Measurements from ENCODE around the gene TMEM272. TPM values are rescaled to one million over a fixed set of nuclear protein-coding genes. Genes with fewer than 3 reads are reported as not detected.

The TMEM272 gene
- total and polyA plus RNA-seq, 2 experiments from 2014 or later: 0.11 to 0.76 TPM

DNA sequence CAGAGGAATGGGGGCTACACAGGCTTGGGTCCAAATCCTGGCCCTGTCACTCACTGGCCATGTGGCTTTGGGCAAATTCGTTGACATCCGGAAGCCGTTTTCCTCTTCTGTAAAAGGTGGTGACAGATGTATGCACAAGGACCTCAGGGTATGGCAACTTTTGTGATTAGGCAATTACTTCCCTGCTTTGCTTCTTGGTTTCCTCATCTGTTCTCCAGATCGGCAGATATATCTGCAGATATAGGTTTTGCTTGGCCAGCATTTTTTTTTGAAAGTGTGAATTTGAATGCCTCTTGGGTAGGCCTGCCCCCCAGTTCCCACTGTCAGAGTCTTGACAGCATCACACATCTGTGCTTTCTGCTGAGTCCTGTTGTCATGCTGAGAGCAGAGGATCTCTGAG, 17.7 kb downstream of the TMEM272 start (continued):
- TF ChIP-seq, protein P1, sequence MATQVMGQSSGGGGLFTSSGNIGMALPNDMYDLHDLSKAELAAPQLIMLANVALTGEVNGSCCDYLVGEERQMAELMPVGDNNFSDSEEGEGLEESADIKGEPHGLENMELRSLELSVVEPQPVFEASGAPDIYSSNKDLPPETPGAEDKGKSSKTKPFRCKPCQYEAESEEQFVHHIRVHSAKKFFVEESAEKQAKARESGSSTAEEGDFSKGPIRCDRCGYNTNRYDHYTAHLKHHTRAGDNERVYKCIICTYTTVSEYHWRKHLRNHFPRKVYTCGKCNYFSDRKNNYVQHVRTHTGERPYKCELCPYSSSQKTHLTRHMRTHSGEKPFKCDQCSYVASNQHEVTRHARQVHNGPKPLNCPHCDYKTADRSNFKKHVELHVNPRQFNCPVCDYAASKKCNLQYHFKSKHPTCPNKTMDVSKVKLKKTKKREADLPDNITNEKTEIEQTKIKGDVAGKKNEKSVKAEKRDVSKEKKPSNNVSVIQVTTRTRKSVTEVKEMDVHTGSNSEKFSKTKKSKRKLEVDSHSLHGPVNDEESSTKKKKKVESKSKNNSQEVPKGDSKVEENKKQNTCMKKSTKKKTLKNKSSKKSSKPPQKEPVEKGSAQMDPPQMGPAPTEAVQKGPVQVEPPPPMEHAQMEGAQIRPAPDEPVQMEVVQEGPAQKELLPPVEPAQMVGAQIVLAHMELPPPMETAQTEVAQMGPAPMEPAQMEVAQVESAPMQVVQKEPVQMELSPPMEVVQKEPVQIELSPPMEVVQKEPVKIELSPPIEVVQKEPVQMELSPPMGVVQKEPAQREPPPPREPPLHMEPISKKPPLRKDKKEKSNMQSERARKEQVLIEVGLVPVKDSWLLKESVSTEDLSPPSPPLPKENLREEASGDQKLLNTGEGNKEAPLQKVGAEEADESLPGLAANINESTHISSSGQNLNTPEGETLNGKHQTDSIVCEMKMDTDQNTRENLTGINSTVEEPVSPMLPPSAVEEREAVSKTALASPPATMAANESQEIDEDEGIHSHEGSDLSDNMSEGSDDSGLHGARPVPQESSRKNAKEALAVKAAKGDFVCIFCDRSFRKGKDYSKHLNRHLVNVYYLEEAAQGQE (IDR thresholded peaks at IDR 0.05; ENCODE audit: unreplicated experiment): no peak
- no peak for TF ChIP-seq STAT1 (IDR thresholded peaks at IDR 0.05; ENCODE audit: unreplicated experiment)
- no peak for TF ChIP-seq NANOG (IDR thresholded peaks at IDR 0.05; ENCODE audit: borderline replicate concordance)
- no peak for TF ChIP-seq CREB1 (CRISPR knock-in tag; IDR thresholded peaks at IDR 0.05; ENCODE audit: low read depth)

DNA sequence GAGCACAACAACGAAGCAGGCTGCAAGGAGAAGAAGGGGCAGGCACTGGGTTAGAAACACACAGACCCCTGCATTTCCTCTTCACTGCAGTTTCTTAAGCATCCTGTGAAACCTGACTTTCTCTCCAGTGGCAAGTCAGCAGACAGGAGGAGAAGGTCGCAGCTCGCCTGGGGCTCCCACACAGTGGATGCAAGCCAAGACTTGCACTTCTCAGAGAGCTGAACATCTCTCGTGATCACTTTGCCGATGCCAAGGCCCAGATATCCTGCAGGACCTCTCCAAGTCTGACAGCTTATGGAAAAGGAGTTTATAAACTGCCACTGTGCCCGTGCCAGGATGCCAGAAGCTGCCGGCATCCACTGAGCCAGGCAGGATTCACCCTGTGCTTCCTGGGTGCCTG, 18.4 kb downstream of the TMEM272 start:
- H3K4me1 ChIP-seq (ENCODE audit: insufficient read depth): 0 out of 2 replicates have a peak, but pooled peaks cover 3% of the 10 kb centered on the region
- no peaks in the 10 kb centered on the region for H3F3A ChIP-seq (replicated peaks; ENCODE audit: low read depth)
- ATAC-seq (no peak), DNase-seq (ENCODE audit: low spot score) (no peak)
- no peaks in the 10 kb centered on the region for H3K79me2 ChIP-seq (replicated peaks; ENCODE audit: insufficient read depth)
- H2AFZ ChIP-seq: no peak overlapping the region
- Mint-ChIP-seq H3K27me3 (ENCODE audit: insufficient read depth, low read depth, poor library complexity) (no peaks in the 10 kb centered on the region), H3K4me1 (peaks cover 18% of the 10 kb centered on the region; the same call in 2 of the 3 replicates), H3K36me3 (ENCODE audit: low read depth) (no peaks in the 10 kb centered on the region), H3K9me3 (no peaks in the 10 kb centered on the region), H3K27ac (no peak overlapping the region), H3K4me3 (no peak overlapping the region)
- no peak overlapping the region for H3K4me3 ChIP-seq
- H3K27ac ChIP-seq (ENCODE audit: low read depth): no peak overlapping the region
- H3K4me2 ChIP-seq: no peak overlapping the region
- H4K20me1 ChIP-seq (replicated peaks; ENCODE audit: insufficient read depth): no peaks in the 10 kb centered on the region
- no peaks in the 10 kb centered on the region for H3K36me3 ChIP-seq (ENCODE audit: insufficient read depth)
- no peaks in the 10 kb centered on the region for H3K27me3 ChIP-seq (ENCODE audit: insufficient read depth)
- H3K9me2 ChIP-seq (ENCODE audit: insufficient read depth): no peaks in the 10 kb centered on the region
- TF ChIP-seq ZNF114 (CRISPR knock-in tag; IDR thresholded peaks at IDR 0.05) (no peak), ZNF331 (CRISPR knock-in tag; IDR thresholded peaks at IDR 0.05; ENCODE audit: low read depth) (no peak), EZH2 (IDR thresholded peaks at IDR 0.05; ENCODE audit: low read depth, unreplicated experiment) (no peak), CREB1 (CRISPR knock-in tag; IDR thresholded peaks at IDR 0.05; ENCODE audit: low read depth) (no peak), POLR2AphosphoS5 (IDR thresholded peaks at IDR 0.05; ENCODE audit: low read depth) (no peak), STAT1 (IDR thresholded peaks at IDR 0.05; ENCODE audit: unreplicated experiment) (no peak), EZH2phosphoT487 (IDR thresholded peaks at IDR 0.05; ENCODE audit: unreplicated experiment) (no peak)
- TF ChIP-seq, protein P2, sequence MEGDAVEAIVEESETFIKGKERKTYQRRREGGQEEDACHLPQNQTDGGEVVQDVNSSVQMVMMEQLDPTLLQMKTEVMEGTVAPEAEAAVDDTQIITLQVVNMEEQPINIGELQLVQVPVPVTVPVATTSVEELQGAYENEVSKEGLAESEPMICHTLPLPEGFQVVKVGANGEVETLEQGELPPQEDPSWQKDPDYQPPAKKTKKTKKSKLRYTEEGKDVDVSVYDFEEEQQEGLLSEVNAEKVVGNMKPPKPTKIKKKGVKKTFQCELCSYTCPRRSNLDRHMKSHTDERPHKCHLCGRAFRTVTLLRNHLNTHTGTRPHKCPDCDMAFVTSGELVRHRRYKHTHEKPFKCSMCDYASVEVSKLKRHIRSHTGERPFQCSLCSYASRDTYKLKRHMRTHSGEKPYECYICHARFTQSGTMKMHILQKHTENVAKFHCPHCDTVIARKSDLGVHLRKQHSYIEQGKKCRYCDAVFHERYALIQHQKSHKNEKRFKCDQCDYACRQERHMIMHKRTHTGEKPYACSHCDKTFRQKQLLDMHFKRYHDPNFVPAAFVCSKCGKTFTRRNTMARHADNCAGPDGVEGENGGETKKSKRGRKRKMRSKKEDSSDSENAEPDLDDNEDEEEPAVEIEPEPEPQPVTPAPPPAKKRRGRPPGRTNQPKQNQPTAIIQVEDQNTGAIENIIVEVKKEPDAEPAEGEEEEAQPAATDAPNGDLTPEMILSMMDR (conservative IDR thresholded peaks at IDR 0.05; ENCODE audit: low read depth in 2 of 2): no peak
- TF ChIP-seq, protein P3, sequence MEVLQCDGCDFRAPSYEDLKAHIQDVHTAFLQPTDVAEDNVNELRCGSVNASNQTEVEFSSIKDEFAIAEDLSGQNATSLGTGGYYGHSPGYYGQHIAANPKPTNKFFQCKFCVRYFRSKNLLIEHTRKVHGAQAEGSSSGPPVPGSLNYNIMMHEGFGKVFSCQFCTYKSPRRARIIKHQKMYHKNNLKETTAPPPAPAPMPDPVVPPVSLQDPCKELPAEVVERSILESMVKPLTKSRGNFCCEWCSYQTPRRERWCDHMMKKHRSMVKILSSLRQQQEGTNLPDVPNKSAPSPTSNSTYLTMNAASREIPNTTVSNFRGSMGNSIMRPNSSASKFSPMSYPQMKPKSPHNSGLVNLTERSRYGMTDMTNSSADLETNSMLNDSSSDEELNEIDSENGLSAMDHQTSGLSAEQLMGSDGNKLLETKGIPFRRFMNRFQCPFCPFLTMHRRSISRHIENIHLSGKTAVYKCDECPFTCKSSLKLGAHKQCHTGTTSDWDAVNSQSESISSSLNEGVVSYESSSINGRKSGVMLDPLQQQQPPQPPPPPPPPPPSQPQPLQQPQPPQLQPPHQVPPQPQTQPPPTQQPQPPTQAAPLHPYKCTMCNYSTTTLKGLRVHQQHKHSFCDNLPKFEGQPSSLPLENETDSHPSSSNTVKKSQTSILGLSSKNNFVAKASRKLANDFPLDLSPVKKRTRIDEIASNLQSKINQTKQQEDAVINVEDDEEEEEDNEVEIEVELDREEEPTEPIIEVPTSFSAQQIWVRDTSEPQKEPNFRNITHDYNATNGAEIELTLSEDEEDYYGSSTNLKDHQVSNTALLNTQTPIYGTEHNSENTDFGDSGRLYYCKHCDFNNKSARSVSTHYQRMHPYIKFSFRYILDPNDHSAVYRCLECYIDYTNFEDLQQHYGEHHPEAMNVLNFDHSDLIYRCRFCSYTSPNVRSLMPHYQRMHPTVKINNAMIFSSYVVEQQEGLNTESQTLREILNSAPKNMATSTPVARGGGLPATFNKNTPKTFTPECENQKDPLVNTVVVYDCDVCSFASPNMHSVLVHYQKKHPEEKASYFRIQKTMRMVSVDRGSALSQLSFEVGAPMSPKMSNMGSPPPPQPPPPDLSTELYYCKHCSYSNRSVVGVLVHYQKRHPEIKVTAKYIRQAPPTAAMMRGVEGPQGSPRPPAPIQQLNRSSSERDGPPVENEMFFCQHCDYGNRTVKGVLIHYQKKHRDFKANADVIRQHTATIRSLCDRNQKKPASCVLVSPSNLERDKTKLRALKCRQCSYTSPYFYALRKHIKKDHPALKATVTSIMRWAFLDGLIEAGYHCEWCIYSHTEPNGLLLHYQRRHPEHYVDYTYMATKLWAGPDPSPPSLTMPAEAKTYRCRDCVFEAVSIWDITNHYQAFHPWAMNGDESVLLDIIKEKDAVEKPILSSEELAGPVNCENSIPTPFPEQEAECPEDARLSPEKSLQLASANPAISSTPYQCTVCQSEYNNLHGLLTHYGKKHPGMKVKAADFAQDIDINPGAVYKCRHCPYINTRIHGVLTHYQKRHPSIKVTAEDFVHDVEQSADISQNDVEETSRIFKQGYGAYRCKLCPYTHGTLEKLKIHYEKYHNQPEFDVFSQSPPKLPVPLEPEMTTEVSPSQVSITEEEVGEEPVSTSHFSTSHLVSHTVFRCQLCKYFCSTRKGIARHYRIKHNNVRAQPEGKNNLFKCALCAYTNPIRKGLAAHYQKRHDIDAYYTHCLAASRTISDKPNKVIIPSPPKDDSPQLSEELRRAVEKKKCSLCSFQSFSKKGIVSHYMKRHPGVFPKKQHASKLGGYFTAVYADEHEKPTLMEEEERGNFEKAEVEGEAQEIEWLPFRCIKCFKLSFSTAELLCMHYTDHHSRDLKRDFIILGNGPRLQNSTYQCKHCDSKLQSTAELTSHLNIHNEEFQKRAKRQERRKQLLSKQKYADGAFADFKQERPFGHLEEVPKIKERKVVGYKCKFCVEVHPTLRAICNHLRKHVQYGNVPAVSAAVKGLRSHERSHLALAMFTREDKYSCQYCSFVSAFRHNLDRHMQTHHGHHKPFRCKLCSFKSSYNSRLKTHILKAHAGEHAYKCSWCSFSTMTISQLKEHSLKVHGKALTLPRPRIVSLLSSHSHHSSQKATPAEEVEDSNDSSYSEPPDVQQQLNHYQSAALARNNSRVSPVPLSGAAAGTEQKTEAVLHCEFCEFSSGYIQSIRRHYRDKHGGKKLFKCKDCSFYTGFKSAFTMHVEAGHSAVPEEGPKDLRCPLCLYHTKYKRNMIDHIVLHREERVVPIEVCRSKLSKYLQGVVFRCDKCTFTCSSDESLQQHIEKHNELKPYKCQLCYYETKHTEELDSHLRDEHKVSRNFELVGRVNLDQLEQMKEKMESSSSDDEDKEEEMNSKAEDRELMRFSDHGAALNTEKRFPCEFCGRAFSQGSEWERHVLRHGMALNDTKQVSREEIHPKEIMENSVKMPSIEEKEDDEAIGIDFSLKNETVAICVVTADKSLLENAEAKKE (CRISPR knock-in tag; IDR thresholded peaks at IDR 0.05): no peak

All from GM23338 (cell line).